Measurements from ENCODE around the gene CNTNAP3.
"Not testable (repeated sequence)": the region's sequence is repeated elsewhere in the genome, so short reads cannot be mapped to it uniquely, and the experiment has no call there.

The CNTNAP3 gene

GRCh38 chr9:39078621-39079256, 209.2 kb downstream of the CNTNAP3 start:
- H3K36me3 ChIP-seq (ENCODE audit: control insufficient read depth, insufficient read depth, low read length); H3K4me3 ChIP-seq (ENCODE audit: insufficient read depth, low read depth, low read length, poor library complexity, severe bottlenecking); H3K4me1 ChIP-seq (ENCODE audit: control insufficient read depth, insufficient read depth, low read length, poor library complexity, severe bottlenecking); H3K27me3 ChIP-seq (replicated peaks; ENCODE audit: control insufficient read depth, insufficient read depth, low read length, poor library complexity, severe bottlenecking); H3K27ac ChIP-seq (ENCODE audit: insufficient read depth, low read length, poor library complexity, severe bottlenecking); DNase-seq; H3K9me3 ChIP-seq (ENCODE audit: control insufficient read depth, low read length): not testable (repeated sequence)

- H3K4me3 ChIP-seq (ENCODE audit: insufficient read depth, low read depth, low read length, poor library complexity, severe bottlenecking) = not testable (repeated sequence)
Measured at GRCh38 chr9:39073537-39073936, 214.4 kb downstream of the CNTNAP3 start.

GRCh38 chr9:39067683-39068082, 220.3 kb downstream of the CNTNAP3 start:
- H3K27me3 ChIP-seq (replicated peaks; ENCODE audit: control insufficient read depth, insufficient read depth, low read length, poor library complexity, severe bottlenecking); H3K36me3 ChIP-seq (ENCODE audit: control insufficient read depth, insufficient read depth, low read length); H3K4me1 ChIP-seq (ENCODE audit: control insufficient read depth, insufficient read depth, low read length, poor library complexity, severe bottlenecking); H3K4me3 ChIP-seq (ENCODE audit: insufficient read depth, low read depth, low read length, poor library complexity, severe bottlenecking); H3K27ac ChIP-seq (ENCODE audit: insufficient read depth, low read length, poor library complexity, severe bottlenecking); H3K9me3 ChIP-seq (ENCODE audit: control insufficient read depth, low read length); DNase-seq: not testable (repeated sequence)

More at GRCh38 chr9:39073537-39073936, 214.4 kb downstream of the CNTNAP3 start:
- not testable (repeated sequence) for H3K27me3 ChIP-seq (replicated peaks; ENCODE audit: control insufficient read depth, insufficient read depth, low read length, poor library complexity, severe bottlenecking); H3K9me3 ChIP-seq (ENCODE audit: control insufficient read depth, low read length); DNase-seq; H3K4me1 ChIP-seq (ENCODE audit: control insufficient read depth, insufficient read depth, low read length, poor library complexity, severe bottlenecking); H3K36me3 ChIP-seq (ENCODE audit: control insufficient read depth, insufficient read depth, low read length); H3K27ac ChIP-seq (ENCODE audit: insufficient read depth, low read length, poor library complexity, severe bottlenecking)

GRCh38 chr9:39062966-39063365, 225.0 kb downstream of the CNTNAP3 start:
- H3K9me3 ChIP-seq (ENCODE audit: control insufficient read depth, low read length); H3K27me3 ChIP-seq (replicated peaks; ENCODE audit: control insufficient read depth, insufficient read depth, low read length, poor library complexity, severe bottlenecking); H3K4me1 ChIP-seq (ENCODE audit: control insufficient read depth, insufficient read depth, low read length, poor library complexity, severe bottlenecking); H3K4me3 ChIP-seq (ENCODE audit: insufficient read depth, low read depth, low read length, poor library complexity, severe bottlenecking); H3K27ac ChIP-seq (ENCODE audit: insufficient read depth, low read length, poor library complexity, severe bottlenecking); DNase-seq; H3K36me3 ChIP-seq (ENCODE audit: control insufficient read depth, insufficient read depth, low read length): not testable (repeated sequence)

GRCh38 chr9:39054453-39054852, 233.5 kb downstream of the CNTNAP3 start:
- not testable (repeated sequence) for H3K27ac ChIP-seq (ENCODE audit: insufficient read depth, low read length, poor library complexity, severe bottlenecking); H3K27me3 ChIP-seq (replicated peaks; ENCODE audit: control insufficient read depth, insufficient read depth, low read length, poor library complexity, severe bottlenecking); H3K4me1 ChIP-seq (ENCODE audit: control insufficient read depth, insufficient read depth, low read length, poor library complexity, severe bottlenecking); H3K36me3 ChIP-seq (ENCODE audit: control insufficient read depth, insufficient read depth, low read length); H3K9me3 ChIP-seq (ENCODE audit: control insufficient read depth, low read length); DNase-seq; H3K4me3 ChIP-seq (ENCODE audit: insufficient read depth, low read depth, low read length, poor library complexity, severe bottlenecking)

- H3K27ac ChIP-seq (ENCODE audit: insufficient read depth, low read length, poor library complexity, severe bottlenecking); H3K9me3 ChIP-seq (ENCODE audit: control insufficient read depth, low read length); DNase-seq; H3K27me3 ChIP-seq (replicated peaks; ENCODE audit: control insufficient read depth, insufficient read depth, low read length, poor library complexity, severe bottlenecking); H3K4me1 ChIP-seq (ENCODE audit: control insufficient read depth, insufficient read depth, low read length, poor library complexity, severe bottlenecking); H3K4me3 ChIP-seq (ENCODE audit: insufficient read depth, low read depth, low read length, poor library complexity, severe bottlenecking); H3K36me3 ChIP-seq (ENCODE audit: control insufficient read depth, insufficient read depth, low read length): not testable (repeated sequence)
Measured at GRCh38 chr9:39046833-39047232, 241.1 kb downstream of the CNTNAP3 start.

- not testable (repeated sequence) for H3K36me3 ChIP-seq (ENCODE audit: control insufficient read depth, insufficient read depth, low read length); H3K4me1 ChIP-seq (ENCODE audit: control insufficient read depth, insufficient read depth, low read length, poor library complexity, severe bottlenecking); H3K27ac ChIP-seq (ENCODE audit: insufficient read depth, low read length, poor library complexity, severe bottlenecking); H3K4me3 ChIP-seq (ENCODE audit: insufficient read depth, low read depth, low read length, poor library complexity, severe bottlenecking); H3K27me3 ChIP-seq (replicated peaks; ENCODE audit: control insufficient read depth, insufficient read depth, low read length, poor library complexity, severe bottlenecking); H3K9me3 ChIP-seq (ENCODE audit: control insufficient read depth, low read length)
- DNase-seq = peak in 1 of 3 donors; percentile 1
Measured at GRCh38 chr9:39042352-39042803, 245.6 kb downstream of the CNTNAP3 start.

GRCh38 chr9:39041774-39042173, 246.2 kb downstream of the CNTNAP3 start:
- H3K36me3 ChIP-seq (ENCODE audit: control insufficient read depth, insufficient read depth, low read length); H3K9me3 ChIP-seq (ENCODE audit: control insufficient read depth, low read length); H3K4me3 ChIP-seq (ENCODE audit: insufficient read depth, low read depth, low read length, poor library complexity, severe bottlenecking): not testable (repeated sequence)

GRCh38 chr9:39039148-39039547, 248.8 kb downstream of the CNTNAP3 start:
- not testable (repeated sequence) for H3K36me3 ChIP-seq (ENCODE audit: control insufficient read depth, insufficient read depth, low read length); H3K4me3 ChIP-seq (ENCODE audit: insufficient read depth, low read depth, low read length, poor library complexity, severe bottlenecking); DNase-seq

More at GRCh38 chr9:39041774-39042173, 246.2 kb downstream of the CNTNAP3 start:
- not testable (repeated sequence) for DNase-seq; H3K27me3 ChIP-seq (replicated peaks; ENCODE audit: control insufficient read depth, insufficient read depth, low read length, poor library complexity, severe bottlenecking); H3K27ac ChIP-seq (ENCODE audit: insufficient read depth, low read length, poor library complexity, severe bottlenecking); H3K4me1 ChIP-seq (ENCODE audit: control insufficient read depth, insufficient read depth, low read length, poor library complexity, severe bottlenecking)

GRCh38 chr9:39038221-39038620, 249.7 kb downstream of the CNTNAP3 start:
- not testable (repeated sequence) for H3K27me3 ChIP-seq (replicated peaks; ENCODE audit: control insufficient read depth, insufficient read depth, low read length, poor library complexity, severe bottlenecking); H3K4me1 ChIP-seq (ENCODE audit: control insufficient read depth, insufficient read depth, low read length, poor library complexity, severe bottlenecking); H3K36me3 ChIP-seq (ENCODE audit: control insufficient read depth, insufficient read depth, low read length); H3K9me3 ChIP-seq (ENCODE audit: control insufficient read depth, low read length); H3K4me3 ChIP-seq (ENCODE audit: insufficient read depth, low read depth, low read length, poor library complexity, severe bottlenecking); DNase-seq; H3K27ac ChIP-seq (ENCODE audit: insufficient read depth, low read length, poor library complexity, severe bottlenecking)

More at GRCh38 chr9:39039148-39039547, 248.8 kb downstream of the CNTNAP3 start:
- not testable (repeated sequence) for H3K27me3 ChIP-seq (replicated peaks; ENCODE audit: control insufficient read depth, insufficient read depth, low read length, poor library complexity, severe bottlenecking); H3K4me1 ChIP-seq (ENCODE audit: control insufficient read depth, insufficient read depth, low read length, poor library complexity, severe bottlenecking); H3K27ac ChIP-seq (ENCODE audit: insufficient read depth, low read length, poor library complexity, severe bottlenecking); H3K9me3 ChIP-seq (ENCODE audit: control insufficient read depth, low read length)
